Left lung (tissue), 10 donors: Measurements from ENCODE around the gene FGF12. TPM values are rescaled to one million over a fixed set of nuclear protein-coding genes. Genes with fewer than 3 reads are reported as not detected.

Experiments used
- ATAC-seq: fragments of 200-7000 bp; cut with Tn5 transposase; one replicate; pipeline ENCODE4 v1.9.1; 2020; ENCODE audit warnings: moderate library complexity
- DNase-seq, 4 donors: peaks; one replicate each; pipeline ENCODE4 v3.0.0-alpha.2; 2013 to 2020
- H3K27ac ChIP-seq, 2 donors: fragments of 200-600 bp; sonication (generic) in 1 of 2; one replicate each; pipeline versions ENCODE4 v1.5.0 to v1.8.0; 2020 to 2021
- H3K27me3 ChIP-seq, 2 donors: fragments of 200-600 bp; sonication (generic) in 1 of 2; one replicate each; pipeline versions ENCODE4 v1.5.0 to v1.8.0; 2020 to 2021
- H3K36me3 ChIP-seq, 2 donors: fragments of 200-600 bp; sonication (generic) in 1 of 2; one replicate each; pipeline versions ENCODE4 v1.5.0 to v1.8.0; 2020 to 2021
- H3K4me1 ChIP-seq, 2 donors: fragments of 200-600 bp; one replicate each; pipeline ENCODE4 v1.8.0; 2021
- H3K4me3 ChIP-seq, 2 donors: fragments of 200-600 bp; sonication (generic) in 1 of 2; one replicate each; pipeline versions ENCODE4 v1.5.0 to v1.8.0; 2020 to 2021; ENCODE audit warnings: mild to moderate bottlenecking in 1 of 2
- H3K9me3 ChIP-seq, 2 donors: fragments of 200-600 bp; sonication (generic) in 1 of 2; one replicate each; pipeline versions ENCODE4 v1.5.0 to v1.8.0; 2020 to 2021
- CTCF ChIP-seq, 2 donors: fragments of 200-600 bp; sonication (generic) in 1 of 2; IDR thresholded peaks; one replicate each; pipeline versions ENCODE4 v1.5.0 to v1.8.0; 2021; ENCODE audit warnings: antibody characterized with exemption in 2 of 2
- intact Hi-C, 2 donors: fragments of 100-400 bp; cut with DNase I; formaldehyde crosslinking; loops; one replicate each; pipeline versions ENCODE4 v1.11.2 to v1.14.2; 2022
- polyA plus RNA-seq, 6 donors: library from polyadenylated mRNA; unstranded; fragments of 120-200 nt; gene quantifications; one replicate each; pipeline ENCODE4 v1.2.1, GENCODE V29; 2013; ENCODE audit not compliant: insufficient read length in 6 of 6
- total RNA-seq, 2 donors: library from RNA; stranded (reverse); fragmentation: NEBNext Ultra II Directional; extraction: Animal tissue kit (Norgen Biotek cat#: 25700); gene quantifications; one replicate each; pipeline ENCODE4 v1.2.1, GENCODE V29; 2021
- donor health status: DM: no; HTN: yes; CAD: no.
- donor health status: DM: no; HTN: no; CAD: no.

FGF12 gene
- total and polyA plus RNA-seq, 8 donors = 1.0 to 10.2 (median 4.7) TPM

DNA sequence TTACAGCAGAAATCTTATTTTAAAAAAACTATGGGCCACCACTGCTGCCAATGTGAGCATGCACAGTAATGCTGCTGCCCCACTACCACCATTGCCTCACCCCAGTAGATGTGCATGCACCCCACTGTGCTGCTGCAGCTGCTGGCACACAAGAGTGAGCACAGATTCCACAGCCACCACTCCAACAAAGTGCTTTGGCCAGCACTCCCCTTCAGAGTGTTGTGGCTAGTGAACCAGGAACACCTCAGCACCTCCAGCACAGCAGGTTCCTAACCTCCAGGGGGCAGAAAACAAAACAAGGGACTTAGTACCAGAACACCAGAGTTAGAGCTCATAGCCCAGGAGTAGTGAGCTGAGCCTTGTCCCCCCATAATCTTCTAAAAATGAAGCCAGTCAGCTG lies 636.8 kb downstream of the FGF12 start:
- no peak for TF ChIP-seq CTCF (IDR thresholded peaks at IDR 0.05)

More for the DNA sequence above, 636.8 kb downstream of the FGF12 start:
- H3K9me3 ChIP-seq = peaks cover 0 to 2% of the 10 kb centered on the region in 2 donors
- no peaks in the 10 kb centered on the region for H3K4me1 ChIP-seq
- H3K27me3 ChIP-seq = no peaks in the 10 kb centered on the region
- ATAC-seq = no peak
- intact Hi-C loops = no loop called here
- no peak overlapping the region for H3K27ac ChIP-seq
- no peak for DNase-seq
- H3K36me3 ChIP-seq = no peaks in the 10 kb centered on the region
- H3K4me3 ChIP-seq = no peak overlapping the region

Other genes starting within 250 kb of the FGF12 start
- gene MB21D2, start 190.3 kb upstream of the FGF12 start, total RNA-seq = 1 to 10 TPM; 3.2 to 4.1 TPM
- 1 to 10 TPM; 5.7 to 6.9 (median 5.8) TPM for gene MB21D2, start 190.3 kb upstream of the FGF12 start, polyA plus RNA-seq